ENCODE data around the gene GOLGA6L1. TPM values are rescaled to one million over a fixed set of nuclear protein-coding genes. Genes with fewer than 3 reads are reported as not detected.

GOLGA6L1 gene
- polyA plus RNA-seq, 1 donor from 2014 or later, result not detected

Other genes with a start within 250 kb of the GOLGA6L1 start
- 12.5 TPM for gene CYFIP1, start 156.5 kb downstream of the GOLGA6L1 start, polyA plus RNA-seq
- gene TUBGCP5, start 97.3 kb downstream of the GOLGA6L1 start, polyA plus RNA-seq, result 4.8 TPM
- not detected for gene GOLGA6L26, start 197.4 kb upstream of the GOLGA6L1 start, polyA plus RNA-seq
- not detected for gene GOLGA8S, start 217.9 kb upstream of the GOLGA6L1 start, polyA plus RNA-seq

Data from IgD-negative memory B cell (primary cell).